ENCODE measurements around the gene SF1. TPM values are rescaled to one million over a fixed set of nuclear protein-coding genes. Genes with fewer than 3 reads are reported as not detected.

The SF1 gene
- polyA plus RNA-seq, 1 of the 3 experiments (the other 2 are of a cell fraction): 66.3 TPM

- no peak for TF ChIP-seq SMC3 (IDR thresholded peaks at IDR 0.05; ENCODE audit: low read depth, low read length)
- TF ChIP-seq RXRA (IDR thresholded peaks at IDR 0.05; ENCODE audit: borderline replicate concordance, low read depth): no peak
- TF ChIP-seq JUND (IDR thresholded peaks at IDR 0.05): no peak
- TF ChIP-seq USF2 (IDR thresholded peaks at IDR 0.05; ENCODE audit: borderline replicate concordance, low read depth, low read length): no peak
- no peak for TF ChIP-seq NRF1 (IDR thresholded peaks at IDR 0.05; ENCODE audit: low read depth, low read length)
- no peak for TF ChIP-seq IRF3 (IDR thresholded peaks at IDR 0.05; ENCODE audit: low read depth, low read length)
- no peak for TF ChIP-seq ELF1 (IDR thresholded peaks at IDR 0.05)
These were observed 51.3 kb downstream of the SF1 start (continued) for GRCh38 chr11:64726867-64727530.

- Histone ChIP-seq H3K9me2 (no peaks in the 10 kb centered on the region), H3K9ac (no peak overlapping the region), H3K27me3 (ENCODE audit: insufficient read depth) (no peaks in the 10 kb centered on the region; the same call in 1 of the 2 replicates), H3F3A (replicated peaks; ENCODE audit: insufficient read depth) (no peaks in the 10 kb centered on the region), H4K20me1 (ENCODE audit: insufficient read depth) (no peaks in the 10 kb centered on the region), H3K79me2 (ENCODE audit: insufficient read depth) (no peaks in the 10 kb centered on the region), H3K36me3 (replicated peaks in 1 of 2; ENCODE audit: control insufficient read depth in 1 of 2, insufficient read depth in 2 of 2, low read length in 1 of 2) (no peaks in the 10 kb centered on the region), H3K9me3 (no peaks in the 10 kb centered on the region), H3K4me3 (ENCODE audit: low read depth in 2 of 2, low read length in 1 of 2) (no peak overlapping the region), H3K27ac (ENCODE audit: low read depth in 2 of 2, low read length in 1 of 2) (no peak overlapping the region), H2AFZ (ENCODE audit: low read depth) (no peak overlapping the region), H3K4me1 (ENCODE audit: control insufficient read depth in 1 of 2, insufficient read depth in 2 of 2, low read depth in 1 of 2, low read length in 1 of 2) (peaks cover 0 to 27% of the 10 kb centered on the region in 2 experiments; a peak in 1 of 4 replicates), H3K4me2 (no peak overlapping the region)
- TF ChIP-seq EZH2phosphoT487 (IDR thresholded peaks at IDR 0.05; ENCODE audit: borderline replicate concordance, low read depth): no peak
- TF ChIP-seq ZBTB33 (IDR thresholded peaks at IDR 0.05; ENCODE audit: borderline replicate concordance, low read depth): no peak
- WGBS (ENCODE audit: low lambda C conversion rate): 50% methylated on average over 2 of the region's 9 CpGs
- ChIA-PET CTCF (interaction anchor here (1.2 to 2.6 kb wide), 4 partner anchors 10 to 38 kb away, joined by 3 to 17 read pairs (median 11); partner anchors contain the start of gene RASGRP2), POLR2A (no interaction called here)
- no peak for DNase-seq
These were observed 52.1 kb downstream of the SF1 start for GRCh38 chr11:64726211-64726641.

Data from SK-N-SH (cell line).